Ectodermal cell (in vitro differentiated cells): ENCODE data around the gene MBD2.
A peak's percentile ranks its signal among the peaks of the same experiment; 100 is the strongest.

ENCODE experiments used
- H3K27ac ChIP-seq: 2 replicates; pipeline ENCODE4 v1.7.0; 2013; ENCODE audit warnings: mild to moderate bottlenecking, low read depth, low read length; ENCODE audit not compliant: insufficient read depth, poor library complexity, severe bottlenecking
- H3K27me3 ChIP-seq: 2 replicates; pipeline ENCODE4 v1.7.0; 2013; ENCODE audit warnings: mild to moderate bottlenecking, low read length; ENCODE audit not compliant: insufficient read depth, control insufficient read depth, poor library complexity, severe bottlenecking
- H3K36me3 ChIP-seq: one replicate; pipeline ENCODE4 v1.7.0; 2013; ENCODE audit warnings: low read length; ENCODE audit not compliant: control insufficient read depth, insufficient read depth
- H3K4me1 ChIP-seq: one replicate; pipeline ENCODE4 v1.7.0; 2013; ENCODE audit warnings: low read length; ENCODE audit not compliant: control insufficient read depth, insufficient read depth
- H3K4me3 ChIP-seq: 2 replicates; pipeline ENCODE4 v1.7.0; 2013; ENCODE audit warnings: low read depth, low read length, control low read depth; ENCODE audit not compliant: insufficient read depth
- H3K9me3 ChIP-seq: 2 replicates; pipeline ENCODE4 v1.7.0; 2013; ENCODE audit warnings: mild to moderate bottlenecking, low read length, moderate library complexity; ENCODE audit not compliant: control insufficient read depth
- WGBS, 2 experiments: methylation state at CpG; one replicate each; pipeline ENCODE4 v1.1.7; 2013; ENCODE audit warnings: missing lambda C conversion rate in 2 of 2; 5-methylcytosine and 5-hydroxymethylcytosine counted together

The MBD2 gene

GRCh38 chr18:54255141-54255540 is 30.7 kb upstream of the MBD2 start:
- peaks cover 24% of the 10 kb centered on the region for H3K4me1 ChIP-seq
- no peaks in the 10 kb centered on the region for H3K9me3 ChIP-seq
- no peak overlapping the region for H3K4me3 ChIP-seq
- H3K27ac ChIP-seq = no peak overlapping the region
- H3K27me3 ChIP-seq = no peaks in the 10 kb centered on the region
- no peaks in the 10 kb centered on the region for H3K36me3 ChIP-seq
- WGBS, 2 experiments = 88 to 98% methylated on average over 1 of the region's 1 CpG

GRCh38 chr18:54254265-54254758 is 29.8 kb upstream of the MBD2 start:
- 56 to 60% methylated on average over 10 of the region's 10 CpGs for WGBS, 2 experiments
- Histone ChIP-seq H3K9me3 (no peaks in the 10 kb centered on the region), H3K27ac (no peak overlapping the region), H3K27me3 (no peaks in the 10 kb centered on the region), H3K4me1 (peaks cover 24% of the 10 kb centered on the region), H3K36me3 (no peaks in the 10 kb centered on the region), H3K4me3 (no peak overlapping the region)

- no peak overlapping the region for H3K4me3 ChIP-seq
- H3K4me1 ChIP-seq = peaks cover 31% of the 10 kb centered on the region
- 51 to 73% methylated on average over 3 to 4 of the region's 4 CpGs for WGBS, 2 experiments
- no peaks in the 10 kb centered on the region for H3K36me3 ChIP-seq
- no peak overlapping the region for H3K27ac ChIP-seq
- H3K9me3 ChIP-seq = no peaks in the 10 kb centered on the region
- no peaks in the 10 kb centered on the region for H3K27me3 ChIP-seq
Observed at GRCh38 chr18:54251606-54252390, 27.3 kb upstream of the MBD2 start.

GRCh38 chr18:54250846-54251261 is 26.4 kb upstream of the MBD2 start:
- no peak overlapping the region for H3K4me3 ChIP-seq
- H3K4me1 ChIP-seq = peaks cover 37% of the 10 kb centered on the region
- H3K9me3 ChIP-seq = no peaks in the 10 kb centered on the region
- no peak overlapping the region for H3K27ac ChIP-seq
- H3K36me3 ChIP-seq = no peaks in the 10 kb centered on the region
- 95 to 97% methylated on average over 2 of the region's 2 CpGs for WGBS, 2 experiments
- no peaks in the 10 kb centered on the region for H3K27me3 ChIP-seq

- WGBS, 2 experiments = 10 to 31% methylated on average over 6 to 8 of the region's 9 CpGs
- Histone ChIP-seq H3K9me3 (no peaks in the 10 kb centered on the region), H3K27me3 (no peaks in the 10 kb centered on the region), H3K27ac (peak overlapping the region; percentile 82), H3K4me3 (no peak overlapping the region), H3K4me1 (peaks cover 28% of the 10 kb centered on the region), H3K36me3 (no peaks in the 10 kb centered on the region)
Observed at GRCh38 chr18:54247511-54248175, 23.2 kb upstream of the MBD2 start.

- Histone ChIP-seq H3K36me3 (no peaks in the 10 kb centered on the region), H3K4me3 (no peak overlapping the region), H3K4me1 (peaks cover 11% of the 10 kb centered on the region), H3K27me3 (no peaks in the 10 kb centered on the region), H3K9me3 (no peaks in the 10 kb centered on the region), H3K27ac (no peak overlapping the region)
- 90 to 93% methylated on average over 19 of the region's 19 CpGs for WGBS, 2 experiments
Observed at GRCh38 chr18:54242327-54242726, 17.9 kb upstream of the MBD2 start.

GRCh38 chr18:54241483-54241882 is 17.0 kb upstream of the MBD2 start:
- Histone ChIP-seq H3K27me3 (no peaks in the 10 kb centered on the region), H3K36me3 (no peaks in the 10 kb centered on the region), H3K27ac (no peak overlapping the region), H3K4me1 (peaks cover 3% of the 10 kb centered on the region), H3K4me3 (no peak overlapping the region), H3K9me3 (no peaks in the 10 kb centered on the region)
- WGBS, 2 experiments = 73 to 74% methylated on average over 4 of the region's 4 CpGs

GRCh38 chr18:54240629-54241107 is 16.2 kb upstream of the MBD2 start:
- H3K27me3 ChIP-seq = no peaks in the 10 kb centered on the region

GRCh38 chr18:54239601-54240000 is 15.1 kb upstream of the MBD2 start:
- Histone ChIP-seq H3K27ac (no peak overlapping the region), H3K36me3 (no peaks in the 10 kb centered on the region), H3K9me3 (no peaks in the 10 kb centered on the region), H3K4me3 (no peak overlapping the region), H3K27me3 (no peaks in the 10 kb centered on the region), H3K4me1 (no peaks in the 10 kb centered on the region)
- whole genome bisulfite sequencing, 2 experiments = 94 to 97% methylated on average over 2 of the region's 2 CpGs

More at GRCh38 chr18:54240629-54241107, 16.2 kb upstream of the MBD2 start:
- Histone ChIP-seq H3K27ac (no peak overlapping the region), H3K4me1 (no peaks in the 10 kb centered on the region), H3K36me3 (no peaks in the 10 kb centered on the region), H3K4me3 (no peak overlapping the region), H3K9me3 (no peaks in the 10 kb centered on the region)
- 94 to 97% methylated on average over 13 of the region's 13 CpGs for WGBS, 2 experiments

GRCh38 chr18:54239091-54239490 is 14.6 kb upstream of the MBD2 start:
- Histone ChIP-seq H3K27ac (no peak overlapping the region), H3K9me3 (no peaks in the 10 kb centered on the region), H3K36me3 (no peaks in the 10 kb centered on the region), H3K4me1 (no peaks in the 10 kb centered on the region), H3K27me3 (no peaks in the 10 kb centered on the region), H3K4me3 (no peak overlapping the region)
- 98 to 100% methylated on average over 2 of the region's 2 CpGs for WGBS, 2 experiments
